ENCODE data around the gene SBF2.

DNA sequence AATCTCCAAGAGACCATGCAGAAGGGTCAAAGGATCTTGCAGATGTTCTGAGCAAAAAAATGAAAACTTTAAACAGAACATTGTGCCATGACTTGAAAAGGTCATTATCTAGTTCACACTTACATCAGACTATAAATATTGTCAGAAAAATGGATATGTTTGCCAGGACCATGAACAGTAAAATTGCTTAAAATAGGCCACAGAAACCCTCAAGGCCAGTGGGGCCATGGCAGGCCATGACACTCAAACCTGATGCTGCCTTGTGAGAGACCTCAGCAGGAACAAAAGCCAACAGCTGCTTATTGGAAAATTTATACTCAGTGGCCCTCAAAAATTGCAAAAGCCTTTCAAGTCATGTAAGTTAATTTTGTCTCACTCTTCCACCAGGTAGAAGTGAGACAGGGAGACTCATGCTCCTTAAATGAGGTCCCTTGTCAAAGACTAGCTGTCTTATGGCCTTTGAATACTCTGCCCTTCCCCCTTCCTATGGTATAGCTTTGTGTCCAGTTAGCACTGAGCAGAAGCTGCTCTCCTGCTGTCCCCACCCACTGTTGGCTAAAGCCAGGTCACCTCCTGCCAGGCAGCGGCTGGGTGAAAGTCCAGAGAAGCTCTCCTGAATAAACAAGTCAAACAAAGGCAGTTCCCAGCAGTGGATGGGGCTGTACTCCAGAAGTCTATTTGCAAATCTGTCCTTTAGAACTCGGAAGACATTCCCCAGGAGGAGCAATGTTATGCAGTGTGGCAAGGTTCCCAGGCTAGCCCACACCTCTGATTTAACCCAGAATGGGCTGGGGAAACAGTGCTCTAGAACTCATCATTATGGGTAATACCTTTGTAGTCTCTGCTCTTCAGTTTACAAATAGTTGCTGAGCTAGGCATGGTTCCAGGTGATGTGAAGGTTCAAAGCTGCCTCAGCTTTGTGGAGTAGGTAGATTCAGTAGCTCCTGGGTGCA lies 32.3 kb upstream of the SBF2 start:
- TF ChIP-seq POLR2A (IDR thresholded peaks at IDR 0.05): no peak
- TF ChIP-seq, protein P1, sequence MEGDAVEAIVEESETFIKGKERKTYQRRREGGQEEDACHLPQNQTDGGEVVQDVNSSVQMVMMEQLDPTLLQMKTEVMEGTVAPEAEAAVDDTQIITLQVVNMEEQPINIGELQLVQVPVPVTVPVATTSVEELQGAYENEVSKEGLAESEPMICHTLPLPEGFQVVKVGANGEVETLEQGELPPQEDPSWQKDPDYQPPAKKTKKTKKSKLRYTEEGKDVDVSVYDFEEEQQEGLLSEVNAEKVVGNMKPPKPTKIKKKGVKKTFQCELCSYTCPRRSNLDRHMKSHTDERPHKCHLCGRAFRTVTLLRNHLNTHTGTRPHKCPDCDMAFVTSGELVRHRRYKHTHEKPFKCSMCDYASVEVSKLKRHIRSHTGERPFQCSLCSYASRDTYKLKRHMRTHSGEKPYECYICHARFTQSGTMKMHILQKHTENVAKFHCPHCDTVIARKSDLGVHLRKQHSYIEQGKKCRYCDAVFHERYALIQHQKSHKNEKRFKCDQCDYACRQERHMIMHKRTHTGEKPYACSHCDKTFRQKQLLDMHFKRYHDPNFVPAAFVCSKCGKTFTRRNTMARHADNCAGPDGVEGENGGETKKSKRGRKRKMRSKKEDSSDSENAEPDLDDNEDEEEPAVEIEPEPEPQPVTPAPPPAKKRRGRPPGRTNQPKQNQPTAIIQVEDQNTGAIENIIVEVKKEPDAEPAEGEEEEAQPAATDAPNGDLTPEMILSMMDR (IDR thresholded peaks at IDR 0.05): no peak

Measured in esophagus squamous epithelium (tissue), 4 donors.